Ishikawa (cell line): ENCODE measurements around the gene TTC17.

Source experiments
- CEBPB ChIP-seq: IDR thresholded peaks from 2 replicates; pipeline ENCODE4 v1.6.1; 2012
- CREB1 ChIP-seq: IDR thresholded peaks from 2 replicates; pipeline ENCODE4 v1.6.1; 2012; ENCODE audit warnings: low read depth
- EGR1 ChIP-seq: IDR thresholded peaks from 2 replicates; pipeline ENCODE4 v1.6.1; 2012
- EP300 ChIP-seq: IDR thresholded peaks from 2 replicates; pipeline ENCODE4 v1.6.1; 2012; ENCODE audit warnings: borderline replicate concordance
- FOXM1 ChIP-seq: IDR thresholded peaks from 2 replicates; pipeline ENCODE4 v1.6.1; 2012; ENCODE audit warnings: low read depth, borderline replicate concordance
- NFIC ChIP-seq: IDR thresholded peaks from 2 replicates; pipeline ENCODE4 v1.6.1; 2012
- RAD21 ChIP-seq: IDR thresholded peaks from 2 replicates; pipeline ENCODE4 v1.6.1; 2012; ENCODE audit warnings: low read depth
- TAF1 ChIP-seq: IDR thresholded peaks from 2 replicates; pipeline ENCODE4 v1.6.1; 2012; ENCODE audit warnings: low read depth, mild to moderate bottlenecking
- TCF12 ChIP-seq: IDR thresholded peaks from 2 replicates; pipeline ENCODE4 v1.6.1; 2012; ENCODE audit warnings: low read depth
- TEAD4 ChIP-seq: IDR thresholded peaks from 2 replicates; pipeline ENCODE4 v1.6.1; 2012
- USF1 ChIP-seq: IDR thresholded peaks from 2 replicates; pipeline ENCODE4 v1.6.1; 2012
- YY1 ChIP-seq: IDR thresholded peaks from 2 replicates; pipeline ENCODE4 v1.6.1; 2012; ENCODE audit warnings: low read depth
- ZBTB7A ChIP-seq: IDR thresholded peaks from 2 replicates; pipeline ENCODE4 v1.6.1; 2012; ENCODE audit warnings: low read depth
- TF ChIP-seq, protein P1 (sequence below): IDR thresholded peaks from 2 replicates; pipeline ENCODE4 v1.6.1; 2012
- TF ChIP-seq, protein P2 (sequence below): IDR thresholded peaks from 2 replicates; pipeline ENCODE4 v1.6.1; 2012; ENCODE audit warnings: low read depth, mild to moderate bottlenecking

The TTC17 gene

DNA sequence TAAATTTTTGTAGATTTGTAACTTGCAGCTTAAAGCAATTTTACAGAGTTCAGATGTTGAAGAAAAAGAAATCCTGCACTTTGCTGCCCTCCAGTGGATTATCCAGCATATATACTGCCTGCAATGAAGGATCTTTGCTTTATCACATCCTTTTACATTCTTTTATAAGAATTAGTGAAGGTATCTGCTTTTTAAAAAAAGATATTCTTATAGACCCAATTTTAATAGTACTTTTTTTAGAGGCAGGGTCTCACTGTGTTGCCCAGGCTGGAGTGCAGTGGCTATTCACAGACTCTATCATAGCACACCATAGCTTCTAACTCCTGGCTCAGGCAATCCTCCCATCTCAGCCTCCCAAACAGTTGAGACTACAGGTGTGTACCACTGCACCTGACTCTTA lies 60.7 kb downstream of the TTC17 start:
- no peak for TF ChIP-seq YY1
- peak; percentile 57 for TF ChIP-seq RAD21

- TF ChIP-seq TAF1 (no peak), USF1 (no peak), NFIC (no peak), RAD21 (no peak), EP300 (no peak), CREB1 (no peak), CEBPB (no peak), FOXM1 (no peak), EGR1 (no peak), TCF12 (no peak)
Observed at GRCh38 chr11:43427971-43428370, 69.3 kb downstream of the TTC17 start.

- no peak for TF ChIP-seq EGR1
- TF ChIP-seq TEAD4 = no peak
- no peak for TF ChIP-seq CREB1
- TF ChIP-seq, protein P1, sequence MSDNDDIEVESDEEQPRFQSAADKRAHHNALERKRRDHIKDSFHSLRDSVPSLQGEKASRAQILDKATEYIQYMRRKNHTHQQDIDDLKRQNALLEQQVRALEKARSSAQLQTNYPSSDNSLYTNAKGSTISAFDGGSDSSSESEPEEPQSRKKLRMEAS = no peak
- TF ChIP-seq, protein P2, sequence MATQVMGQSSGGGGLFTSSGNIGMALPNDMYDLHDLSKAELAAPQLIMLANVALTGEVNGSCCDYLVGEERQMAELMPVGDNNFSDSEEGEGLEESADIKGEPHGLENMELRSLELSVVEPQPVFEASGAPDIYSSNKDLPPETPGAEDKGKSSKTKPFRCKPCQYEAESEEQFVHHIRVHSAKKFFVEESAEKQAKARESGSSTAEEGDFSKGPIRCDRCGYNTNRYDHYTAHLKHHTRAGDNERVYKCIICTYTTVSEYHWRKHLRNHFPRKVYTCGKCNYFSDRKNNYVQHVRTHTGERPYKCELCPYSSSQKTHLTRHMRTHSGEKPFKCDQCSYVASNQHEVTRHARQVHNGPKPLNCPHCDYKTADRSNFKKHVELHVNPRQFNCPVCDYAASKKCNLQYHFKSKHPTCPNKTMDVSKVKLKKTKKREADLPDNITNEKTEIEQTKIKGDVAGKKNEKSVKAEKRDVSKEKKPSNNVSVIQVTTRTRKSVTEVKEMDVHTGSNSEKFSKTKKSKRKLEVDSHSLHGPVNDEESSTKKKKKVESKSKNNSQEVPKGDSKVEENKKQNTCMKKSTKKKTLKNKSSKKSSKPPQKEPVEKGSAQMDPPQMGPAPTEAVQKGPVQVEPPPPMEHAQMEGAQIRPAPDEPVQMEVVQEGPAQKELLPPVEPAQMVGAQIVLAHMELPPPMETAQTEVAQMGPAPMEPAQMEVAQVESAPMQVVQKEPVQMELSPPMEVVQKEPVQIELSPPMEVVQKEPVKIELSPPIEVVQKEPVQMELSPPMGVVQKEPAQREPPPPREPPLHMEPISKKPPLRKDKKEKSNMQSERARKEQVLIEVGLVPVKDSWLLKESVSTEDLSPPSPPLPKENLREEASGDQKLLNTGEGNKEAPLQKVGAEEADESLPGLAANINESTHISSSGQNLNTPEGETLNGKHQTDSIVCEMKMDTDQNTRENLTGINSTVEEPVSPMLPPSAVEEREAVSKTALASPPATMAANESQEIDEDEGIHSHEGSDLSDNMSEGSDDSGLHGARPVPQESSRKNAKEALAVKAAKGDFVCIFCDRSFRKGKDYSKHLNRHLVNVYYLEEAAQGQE = no peak
- TF ChIP-seq TAF1 = no peak
- no peak for TF ChIP-seq NFIC
- TF ChIP-seq CEBPB = no peak
- TF ChIP-seq YY1 = no peak
- TF ChIP-seq RAD21 = no peak
- TF ChIP-seq TCF12 = no peak
- TF ChIP-seq USF1 = no peak
- TF ChIP-seq FOXM1 = no peak
- no peak for TF ChIP-seq EP300
- TF ChIP-seq ZBTB7A = no peak
Observed at GRCh38 chr11:43434893-43435292, 76.2 kb downstream of the TTC17 start.

DNA sequence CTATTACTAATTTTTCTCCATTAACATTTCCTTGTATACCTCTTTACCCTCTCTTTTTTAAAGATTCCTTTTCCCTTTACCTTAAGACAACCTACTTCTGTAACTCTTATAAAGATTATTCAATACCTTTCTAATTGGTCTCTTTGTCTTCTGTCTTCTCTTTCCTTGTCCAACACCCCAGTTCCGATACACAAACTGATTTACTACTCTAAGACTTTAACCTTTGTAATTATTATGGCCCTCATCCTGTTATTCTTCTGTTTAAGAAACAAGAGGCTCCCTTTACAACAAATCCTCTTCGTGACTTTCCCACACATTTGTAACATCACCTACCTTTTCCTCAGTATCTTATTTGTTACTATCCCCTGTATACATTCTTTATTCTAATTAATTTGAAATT lies 81.8 kb downstream of the TTC17 start:
- no peak for TF ChIP-seq TEAD4
- no peak for TF ChIP-seq TCF12
- TF ChIP-seq YY1 = no peak
- no peak for TF ChIP-seq FOXM1
- TF ChIP-seq, protein P1 = no peak
- TF ChIP-seq CREB1 = no peak
- TF ChIP-seq TAF1 = no peak
- no peak for TF ChIP-seq USF1
- no peak for TF ChIP-seq ZBTB7A
- TF ChIP-seq CEBPB = no peak

GRCh38 chr11:43443811-43444210 lies 85.1 kb downstream of the TTC17 start:
- TF ChIP-seq, protein P2 = no peak

DNA sequence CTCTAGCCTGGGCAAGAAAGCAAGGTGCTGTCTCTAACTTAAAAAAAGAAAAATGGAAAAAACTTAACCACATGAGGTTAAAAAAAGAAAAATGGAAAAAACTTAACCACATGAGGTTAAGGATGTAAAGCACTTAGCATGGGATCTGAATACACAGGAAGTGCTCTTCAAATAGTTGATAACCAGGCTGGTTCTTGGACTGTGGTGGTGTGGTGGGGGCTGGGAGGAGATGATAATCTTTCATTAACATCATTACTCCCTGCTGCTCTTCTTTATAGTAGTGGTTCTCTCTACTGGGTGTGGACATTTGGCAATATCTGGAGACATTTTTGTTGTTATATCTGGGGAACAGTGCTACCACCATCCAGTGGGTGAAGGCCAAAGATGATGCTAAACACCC lies 88.4 kb downstream of the TTC17 start:
- TF ChIP-seq TAF1 (no peak), CEBPB (no peak), CREB1 (no peak), TEAD4 (no peak), EP300 (no peak), RAD21 (no peak), YY1 (no peak), USF1 (no peak), TCF12 (no peak), EGR1 (no peak), NFIC (no peak)
- TF ChIP-seq, protein P2 = no peak
- TF ChIP-seq, protein P1 = no peak
